Lung (tissue), 12 donors: ENCODE measurements around the gene TUSC2. TPM values are rescaled to one million over a fixed set of nuclear protein-coding genes. Genes with fewer than 3 reads are reported as not detected.
A peak's percentile ranks its signal among the peaks of the same experiment; 100 is the strongest.

ENCODE experiments used
- ATAC-seq: fragments of 200-7000 bp; cut with Tn5 transposase; one replicate; pipeline ENCODE4 v1.9.1; 2020; ENCODE audit warnings: moderate number of reproducible peaks; ENCODE audit not compliant: insufficient read depth, low FRiP score
- DNase-seq, 3 donors: peaks; one replicate each; pipeline ENCODE4 v3.0.0-alpha.2; 2013 to 2017
- H3K27ac ChIP-seq, 2 donors: one replicate each; pipeline ENCODE4 v1.5.1; 2013; ENCODE audit warnings: mild to moderate bottlenecking in 2 of 2, moderate library complexity in 2 of 2, control low read depth in 1 of 2, inconsistent platforms in 1 of 2, low read depth in 1 of 2, low read length in 1 of 2
- H3K27me3 ChIP-seq, 3 donors: one replicate each; pipeline ENCODE4 v1.5.1; 2013; ENCODE audit warnings: low read length in 2 of 3; ENCODE audit not compliant: control insufficient read depth in 3 of 3, insufficient read depth in 3 of 3
- H3K36me3 ChIP-seq, 4 donors: one replicate each; pipeline ENCODE4 v1.5.1; 2013; ENCODE audit warnings: low read length in 4 of 4, mild to moderate bottlenecking in 1 of 4, moderate library complexity in 1 of 4; ENCODE audit not compliant: control insufficient read depth in 4 of 4, insufficient read depth in 4 of 4
- H3K4me1 ChIP-seq, 5 donors: one replicate each; pipeline ENCODE4 v1.5.1; 2013; ENCODE audit warnings: low read length in 5 of 5, mild to moderate bottlenecking in 2 of 5, moderate library complexity in 1 of 5; ENCODE audit not compliant: control insufficient read depth in 5 of 5, insufficient read depth in 5 of 5
- H3K4me3 ChIP-seq: one replicate; pipeline ENCODE4 v1.5.1; 2013; ENCODE audit warnings: mild to moderate bottlenecking, control low read depth, moderate library complexity
- H3K9ac ChIP-seq, 2 donors: one replicate each; pipeline ENCODE4 v1.5.1; 2013; ENCODE audit warnings: low read length in 2 of 2, control low read depth in 1 of 2; ENCODE audit not compliant: insufficient read depth in 1 of 2
- H3K9me3 ChIP-seq, 4 donors: one replicate each; pipeline ENCODE4 v1.5.1; 2013; ENCODE audit warnings: low read length in 3 of 4, mild to moderate bottlenecking in 1 of 4, moderate library complexity in 1 of 4; ENCODE audit not compliant: control insufficient read depth in 4 of 4, insufficient read depth in 3 of 4
- WGBS, 2 donors: extraction: QIAGEN DNeasy Blood & Tissue Kit; methylation state at CpG; one replicate each; pipeline ENCODE4 v1.1.7; 2013; 5-methylcytosine and 5-hydroxymethylcytosine counted together
- polyA plus RNA-seq, 2 donors: library from polyadenylated mRNA; stranded (reverse); fragments of 200-250 nt; gene quantifications; one replicate each; pipeline ENCODE4 v1.2.1, GENCODE V29; 2013
- total RNA-seq, 2 donors: library from RNA; depleted of rRNA in 1 of 2; stranded (reverse); fragments of >200 nt in 1 of 2; gene quantifications; one replicate each; pipeline ENCODE4 v1.2.1, GENCODE V29; 2014 to 2021
- TF ChIP-seq, protein P1 (sequence below): IDR thresholded peaks from 2 replicates; pipeline ENCODE4 v1.5.1; 2012; ENCODE audit warnings: mild to moderate bottlenecking; ENCODE audit errors: control extremely low read depth, extremely low read depth
- donor health status: control.
- donor health status: control.
- donor health status: Bipolar disorder and iron deficiency.
- donor health status: healthy.
- donor health status: DM: yes; HTN: yes; CAD: no.

TUSC2 gene
- total and polyA plus RNA-seq, 4 donors = 11.1 to 54.5 (median 30.5) TPM

DNA sequence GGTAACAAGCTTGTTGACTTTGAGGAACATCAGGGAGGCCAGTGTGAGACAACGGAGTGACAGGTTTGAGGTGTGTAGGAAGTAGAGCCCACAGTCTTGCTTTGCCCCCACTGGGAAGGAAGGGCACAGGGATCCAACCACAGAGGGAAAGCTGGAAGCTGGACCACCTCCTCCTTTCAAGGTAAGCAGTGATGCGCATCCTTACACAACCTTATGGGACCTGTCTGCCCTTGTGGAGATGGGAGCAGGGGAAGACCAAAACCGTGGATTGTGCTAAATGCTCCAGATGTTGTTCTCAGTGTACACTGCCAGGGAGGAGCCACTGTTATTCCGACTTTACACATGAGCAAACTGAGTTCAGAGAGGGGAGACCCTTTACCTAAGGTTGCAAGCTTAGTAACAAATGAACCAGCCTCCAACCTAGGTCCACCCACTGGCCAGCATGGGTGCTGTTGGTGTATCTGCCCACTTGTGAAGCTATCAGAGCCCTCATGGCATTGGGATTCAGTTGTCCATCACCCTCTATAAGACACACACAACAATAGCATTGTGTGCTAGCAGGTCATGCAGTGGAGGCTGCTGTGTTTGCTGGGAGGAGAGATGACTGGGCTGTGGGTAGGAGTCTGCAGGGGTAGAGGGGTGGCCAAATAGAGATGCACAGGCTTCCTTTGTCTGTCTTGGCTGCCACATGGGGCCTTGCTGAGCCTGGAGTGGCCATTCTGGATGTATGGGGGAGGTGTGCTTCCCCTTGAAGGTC lies 49.7 kb downstream of the TUSC2 start:
- Histone ChIP-seq H3K36me3 (peaks cover 0 to 2% (median 0%) of the 10 kb centered on the region in 4 donors), H3K4me1 (peaks cover 0 to 10% (median 0%) of the 10 kb centered on the region in 5 donors), H3K27ac (peak overlapping the region in 1 of 2 donors; percentile 37), H3K9me3 (no peaks in the 10 kb centered on the region), H3K4me3 (no peak overlapping the region), H3K9ac (no peak overlapping the region), H3K27me3 (peaks cover 0 to 36% (median 22%) of the 10 kb centered on the region in 3 donors)
- DNase-seq (no peak), ATAC-seq (no peak)
- 83 to 87% methylated on average over 4 of the region's 4 CpGs for WGBS, 2 donors
- TF ChIP-seq, protein P1, sequence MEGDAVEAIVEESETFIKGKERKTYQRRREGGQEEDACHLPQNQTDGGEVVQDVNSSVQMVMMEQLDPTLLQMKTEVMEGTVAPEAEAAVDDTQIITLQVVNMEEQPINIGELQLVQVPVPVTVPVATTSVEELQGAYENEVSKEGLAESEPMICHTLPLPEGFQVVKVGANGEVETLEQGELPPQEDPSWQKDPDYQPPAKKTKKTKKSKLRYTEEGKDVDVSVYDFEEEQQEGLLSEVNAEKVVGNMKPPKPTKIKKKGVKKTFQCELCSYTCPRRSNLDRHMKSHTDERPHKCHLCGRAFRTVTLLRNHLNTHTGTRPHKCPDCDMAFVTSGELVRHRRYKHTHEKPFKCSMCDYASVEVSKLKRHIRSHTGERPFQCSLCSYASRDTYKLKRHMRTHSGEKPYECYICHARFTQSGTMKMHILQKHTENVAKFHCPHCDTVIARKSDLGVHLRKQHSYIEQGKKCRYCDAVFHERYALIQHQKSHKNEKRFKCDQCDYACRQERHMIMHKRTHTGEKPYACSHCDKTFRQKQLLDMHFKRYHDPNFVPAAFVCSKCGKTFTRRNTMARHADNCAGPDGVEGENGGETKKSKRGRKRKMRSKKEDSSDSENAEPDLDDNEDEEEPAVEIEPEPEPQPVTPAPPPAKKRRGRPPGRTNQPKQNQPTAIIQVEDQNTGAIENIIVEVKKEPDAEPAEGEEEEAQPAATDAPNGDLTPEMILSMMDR = no peak

DNA sequence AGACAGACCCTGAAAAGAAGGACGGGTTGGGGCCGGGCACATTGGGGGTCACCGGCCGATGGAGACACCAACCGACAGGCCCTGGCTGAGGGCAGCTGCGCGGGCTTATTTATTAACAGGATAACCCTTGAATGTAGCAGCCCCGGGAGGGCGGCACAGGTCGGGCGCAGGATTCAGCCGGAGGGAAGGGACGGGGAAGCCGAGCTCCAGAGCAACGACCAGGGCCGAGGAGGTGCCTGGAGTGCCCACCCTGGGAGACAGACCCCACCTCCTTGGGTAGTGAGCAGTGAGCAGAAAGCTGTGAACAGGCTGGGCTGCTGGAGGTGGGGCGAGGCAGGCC lies 51.3 kb downstream of the TUSC2 start:
- Histone ChIP-seq H3K4me1 (peaks cover 0 to 14% (median 0%) of the 10 kb centered on the region in 5 donors), H3K27me3 (peaks cover 0 to 38% (median 27%) of the 10 kb centered on the region in 3 donors), H3K9ac (no peak overlapping the region), H3K27ac (no peak overlapping the region), H3K4me3 (no peak overlapping the region), H3K36me3 (peaks cover 0 to 2% (median 0%) of the 10 kb centered on the region in 4 donors), H3K9me3 (no peaks in the 10 kb centered on the region)
- ATAC-seq = no peak
- TF ChIP-seq, protein P1 = no peak
- DNase-seq = no peak
- 79 to 86% methylated on average over 17 of the region's 17 CpGs for WGBS, 2 donors

DNA sequence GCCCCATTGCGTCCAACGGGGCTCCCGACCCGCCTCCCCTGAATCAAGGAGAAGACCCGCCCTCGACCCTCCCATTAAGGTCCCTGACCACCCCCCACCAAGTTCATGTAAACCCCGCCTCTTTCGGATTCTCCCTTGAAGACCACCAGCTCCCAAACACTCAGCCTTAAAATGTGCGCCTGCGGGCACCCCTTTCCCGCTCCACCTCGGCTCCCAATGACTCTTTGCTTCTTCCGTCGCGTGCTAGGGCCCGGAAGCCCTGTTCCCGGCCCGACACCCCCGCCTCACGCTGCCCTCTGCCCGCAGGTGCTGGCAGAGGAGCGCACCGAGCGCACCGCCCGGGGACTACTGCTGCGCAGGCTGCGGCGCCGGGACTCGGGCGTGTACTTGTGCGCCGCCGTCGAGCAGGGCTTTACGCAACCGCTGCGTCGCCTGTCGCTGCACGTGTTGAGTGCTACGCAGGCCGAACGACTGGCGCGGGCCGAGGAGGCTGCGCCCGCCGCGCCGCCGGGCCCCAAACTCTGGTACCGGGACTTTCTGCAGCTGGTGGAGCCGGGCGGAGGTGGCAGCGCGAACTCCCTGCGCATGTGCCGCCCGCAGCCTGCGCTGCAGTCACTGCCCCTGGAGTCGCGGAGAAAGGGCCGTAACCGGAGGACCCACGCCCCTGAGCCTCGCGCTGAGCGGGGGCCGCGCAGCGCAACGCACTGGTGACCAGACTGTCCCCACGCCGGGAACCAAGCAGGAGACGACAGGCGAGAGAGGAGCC lies 51.8 kb downstream of the TUSC2 start:
- TF ChIP-seq, protein P1 = no peak
- Histone ChIP-seq H3K27ac (no peak overlapping the region), H3K27me3 (peaks cover 0 to 38% (median 27%) of the 10 kb centered on the region in 3 donors), H3K36me3 (peaks cover 0 to 3% (median 0%) of the 10 kb centered on the region in 4 donors), H3K4me1 (peaks cover 0 to 14% (median 0%) of the 10 kb centered on the region in 5 donors), H3K9me3 (no peaks in the 10 kb centered on the region), H3K4me3 (no peak overlapping the region), H3K9ac (no peak overlapping the region)
- ATAC-seq (no peak), DNase-seq (no peak)
- WGBS, 2 donors = 30 to 61% methylated on average over 77 to 79 of the region's 79 CpGs
